ENCODE data around the gene JDP2.

The JDP2 gene

DNA sequence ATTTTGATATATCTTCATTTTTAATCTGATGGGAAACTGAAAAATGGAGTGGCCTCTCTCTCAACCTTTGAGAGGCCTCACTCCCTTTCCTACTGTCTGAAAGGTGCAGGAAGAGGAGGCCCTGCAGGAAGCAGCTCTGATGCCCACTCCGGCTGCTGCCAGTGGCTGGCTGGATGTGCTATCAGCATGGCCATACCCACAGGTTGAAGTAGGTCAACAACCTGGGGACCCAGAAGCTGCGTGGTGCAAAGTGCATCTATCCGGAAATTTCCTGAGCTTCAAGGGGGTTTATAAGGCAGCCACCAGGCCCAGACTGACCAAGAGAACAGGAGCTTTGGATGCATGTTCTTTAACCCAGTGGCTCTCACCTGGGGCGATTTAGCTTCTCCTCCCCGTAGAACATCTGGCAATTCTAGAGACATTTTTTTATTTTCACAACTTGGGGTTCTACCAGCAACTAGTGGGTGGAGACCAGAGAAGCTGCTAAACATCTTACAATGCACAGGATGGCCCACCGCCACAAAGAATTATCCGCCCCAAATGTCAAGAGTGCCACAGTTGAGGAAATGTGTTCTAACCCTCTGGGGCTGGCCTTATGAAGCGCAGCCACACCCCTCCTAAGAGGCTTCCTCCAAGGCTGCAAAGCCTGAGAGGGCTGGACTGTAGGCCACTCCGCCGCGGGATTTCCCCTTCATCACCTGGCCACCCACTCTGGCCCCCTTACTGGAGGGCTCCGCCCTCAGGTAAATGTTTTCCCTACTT, 86.3 kb downstream of the JDP2 start:
- no peak overlapping the region for H3K27ac ChIP-seq
- no peak overlapping the region for H3K9ac ChIP-seq

DNA sequence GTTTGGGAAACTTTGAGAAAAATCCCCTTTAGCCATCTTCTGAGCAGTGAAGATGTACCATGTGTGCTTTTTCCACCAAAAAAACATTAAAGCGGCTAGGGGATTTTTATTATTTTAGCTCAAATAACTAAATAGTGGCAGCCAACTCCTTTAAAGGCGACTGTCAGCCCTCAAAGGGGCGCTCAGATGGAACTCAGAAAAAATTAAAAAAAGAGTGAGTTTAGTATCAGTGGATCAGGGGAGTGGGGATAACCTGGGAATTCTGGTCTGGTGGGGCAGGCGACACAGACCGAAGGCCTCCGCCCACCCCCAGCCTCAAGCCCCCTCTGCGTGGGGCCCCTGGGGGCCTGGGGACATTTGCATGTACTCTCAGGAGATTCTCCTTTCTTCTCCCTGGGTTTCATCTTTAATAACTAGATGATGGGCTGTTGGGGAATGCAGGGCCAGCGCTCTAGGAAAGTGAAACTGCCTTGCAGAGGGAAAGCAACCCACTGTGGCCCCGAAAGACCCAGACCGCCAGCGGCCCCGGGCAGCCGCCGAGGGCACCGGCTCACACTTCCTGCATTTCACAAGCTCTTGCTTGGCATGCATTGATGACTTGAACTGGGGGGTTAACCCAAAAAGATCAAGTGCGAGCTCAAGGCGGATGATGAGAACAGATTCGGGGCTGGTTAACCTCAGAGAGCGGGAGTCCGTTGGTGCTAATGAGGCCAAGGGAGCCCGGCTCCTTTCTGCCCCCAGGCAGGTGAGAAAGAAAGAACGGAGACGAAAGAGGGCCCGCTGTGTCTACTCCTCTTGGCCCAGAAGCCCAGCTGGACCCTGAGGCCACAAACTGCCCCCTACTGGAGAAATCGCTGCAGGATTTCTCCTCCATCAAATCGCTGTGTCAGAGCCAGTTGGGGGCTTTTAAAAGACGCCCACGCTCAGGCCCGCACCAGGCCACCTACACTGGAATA, 87.1 kb downstream of the JDP2 start:
- H2AFZ ChIP-seq (ENCODE audit: low read depth), result no peak overlapping the region
- no peaks in the 10 kb centered on the region for H3K36me3 ChIP-seq (ENCODE audit: insufficient read depth)
- H3K79me2 ChIP-seq (ENCODE audit: insufficient read depth, low read depth), result no peaks in the 10 kb centered on the region
- H3K4me1 ChIP-seq (ENCODE audit: low read depth, poor library complexity, severe bottlenecking), result no peaks in the 10 kb centered on the region
- no peaks in the 10 kb centered on the region for H4K20me1 ChIP-seq (ENCODE audit: insufficient read depth)
- no peak overlapping the region for H3K4me3 ChIP-seq (IDR thresholded peaks at IDR 0.05; ENCODE audit: insufficient read depth, low read depth, low read length)
- H3K4me2 ChIP-seq, result no peak overlapping the region
- no peaks in the 10 kb centered on the region for H3K27me3 ChIP-seq (ENCODE audit: insufficient read depth, low read depth)
- no peak overlapping the region for H3K27ac ChIP-seq
- no peak overlapping the region for H3K9ac ChIP-seq
- TF ChIP-seq, protein P1, sequence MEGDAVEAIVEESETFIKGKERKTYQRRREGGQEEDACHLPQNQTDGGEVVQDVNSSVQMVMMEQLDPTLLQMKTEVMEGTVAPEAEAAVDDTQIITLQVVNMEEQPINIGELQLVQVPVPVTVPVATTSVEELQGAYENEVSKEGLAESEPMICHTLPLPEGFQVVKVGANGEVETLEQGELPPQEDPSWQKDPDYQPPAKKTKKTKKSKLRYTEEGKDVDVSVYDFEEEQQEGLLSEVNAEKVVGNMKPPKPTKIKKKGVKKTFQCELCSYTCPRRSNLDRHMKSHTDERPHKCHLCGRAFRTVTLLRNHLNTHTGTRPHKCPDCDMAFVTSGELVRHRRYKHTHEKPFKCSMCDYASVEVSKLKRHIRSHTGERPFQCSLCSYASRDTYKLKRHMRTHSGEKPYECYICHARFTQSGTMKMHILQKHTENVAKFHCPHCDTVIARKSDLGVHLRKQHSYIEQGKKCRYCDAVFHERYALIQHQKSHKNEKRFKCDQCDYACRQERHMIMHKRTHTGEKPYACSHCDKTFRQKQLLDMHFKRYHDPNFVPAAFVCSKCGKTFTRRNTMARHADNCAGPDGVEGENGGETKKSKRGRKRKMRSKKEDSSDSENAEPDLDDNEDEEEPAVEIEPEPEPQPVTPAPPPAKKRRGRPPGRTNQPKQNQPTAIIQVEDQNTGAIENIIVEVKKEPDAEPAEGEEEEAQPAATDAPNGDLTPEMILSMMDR (conservative IDR thresholded peaks at IDR 0.05; ENCODE audit: low read depth, low read length), result no peak

More for the DNA sequence above, 86.3 kb downstream of the JDP2 start:
- H4K20me1 ChIP-seq (ENCODE audit: insufficient read depth), result no peaks in the 10 kb centered on the region
- H3K4me3 ChIP-seq (IDR thresholded peaks at IDR 0.05; ENCODE audit: insufficient read depth, low read depth, low read length), result no peak overlapping the region
- no peak overlapping the region for H3K4me2 ChIP-seq
- H3K27me3 ChIP-seq (ENCODE audit: insufficient read depth, low read depth), result no peaks in the 10 kb centered on the region
- no peaks in the 10 kb centered on the region for H3K79me2 ChIP-seq (ENCODE audit: insufficient read depth, low read depth)
- no peaks in the 10 kb centered on the region for H3K36me3 ChIP-seq (ENCODE audit: insufficient read depth)
- no peaks in the 10 kb centered on the region for H3K4me1 ChIP-seq (ENCODE audit: low read depth, poor library complexity, severe bottlenecking)
- H2AFZ ChIP-seq (ENCODE audit: low read depth), result no peak overlapping the region
- TF ChIP-seq, protein P1 (conservative IDR thresholded peaks at IDR 0.05; ENCODE audit: low read depth, low read length), result no peak

DNA sequence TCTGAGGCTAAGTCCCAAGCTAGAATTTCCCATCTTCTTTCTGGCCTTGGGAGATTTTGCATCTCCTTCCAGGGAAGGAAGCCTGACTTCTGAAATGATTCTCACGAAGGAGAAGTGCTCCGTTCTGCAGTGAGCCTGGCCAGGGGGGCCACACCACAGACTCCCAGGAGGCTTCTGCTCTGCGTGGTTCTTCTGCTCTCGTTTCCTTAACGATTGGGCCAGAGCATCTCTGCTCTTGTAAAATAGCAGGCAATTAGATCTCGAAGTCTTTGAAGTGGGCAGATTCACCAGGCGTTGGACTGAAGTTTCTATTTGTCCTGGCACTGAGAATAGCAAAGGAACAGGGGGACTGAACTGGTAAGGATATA, 87.8 kb downstream of the JDP2 start:
- Histone ChIP-seq H3K9ac (no peak overlapping the region), H3K4me2 (no peak overlapping the region), H4K20me1 (ENCODE audit: insufficient read depth) (no peaks in the 10 kb centered on the region)

DNA sequence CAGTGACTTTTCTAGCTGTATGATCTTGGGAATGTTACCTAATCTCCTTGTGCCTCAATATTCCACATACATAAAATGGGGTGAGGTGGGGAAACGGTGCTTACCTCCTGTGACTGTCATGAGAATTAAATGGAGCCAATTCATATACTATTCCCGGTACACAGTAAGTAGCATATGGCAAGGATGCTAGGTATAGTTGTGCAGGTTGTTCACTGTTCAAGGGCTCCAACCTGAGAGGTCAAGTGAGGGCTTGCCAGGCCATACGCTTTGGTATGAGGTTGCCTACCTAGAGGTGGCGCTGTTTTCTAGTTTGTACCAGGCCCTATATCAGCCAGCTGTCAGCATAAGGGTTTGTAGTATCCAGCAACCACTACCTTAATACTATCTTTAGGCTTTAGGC, 90.8 kb downstream of the JDP2 start:
- Histone ChIP-seq H3K4me2 (no peak overlapping the region), H3K4me1 (ENCODE audit: low read depth, poor library complexity, severe bottlenecking) (peaks cover 13% of the 10 kb centered on the region), H4K20me1 (ENCODE audit: insufficient read depth) (no peaks in the 10 kb centered on the region), H3K4me3 (IDR thresholded peaks at IDR 0.05; ENCODE audit: insufficient read depth, low read depth, low read length) (no peak overlapping the region), H3K9ac (no peak overlapping the region), H3K79me2 (ENCODE audit: insufficient read depth, low read depth) (no peaks in the 10 kb centered on the region), H3K27ac (no peak overlapping the region), H3K27me3 (ENCODE audit: insufficient read depth, low read depth) (no peaks in the 10 kb centered on the region), H3K36me3 (ENCODE audit: insufficient read depth) (no peaks in the 10 kb centered on the region), H2AFZ (ENCODE audit: low read depth) (no peak overlapping the region)
- TF ChIP-seq, protein P1 (conservative IDR thresholded peaks at IDR 0.05; ENCODE audit: low read depth, low read length), result peak; percentile 52

More for the DNA sequence above, 87.8 kb downstream of the JDP2 start:
- Histone ChIP-seq H3K36me3 (ENCODE audit: insufficient read depth) (no peaks in the 10 kb centered on the region), H3K79me2 (ENCODE audit: insufficient read depth, low read depth) (no peaks in the 10 kb centered on the region), H3K4me1 (ENCODE audit: low read depth, poor library complexity, severe bottlenecking) (no peaks in the 10 kb centered on the region), H2AFZ (ENCODE audit: low read depth) (no peak overlapping the region), H3K27ac (no peak overlapping the region), H3K4me3 (IDR thresholded peaks at IDR 0.05; ENCODE audit: insufficient read depth, low read depth, low read length) (no peak overlapping the region), H3K27me3 (ENCODE audit: insufficient read depth, low read depth) (no peaks in the 10 kb centered on the region)
- TF ChIP-seq, protein P1 (conservative IDR thresholded peaks at IDR 0.05; ENCODE audit: low read depth, low read length), result no peak

Measured in KMS-11 (cell line).